GM10847 (cell line): ENCODE results near the gene BCR.

ENCODE experiments used
- POLR2A ChIP-seq: IDR thresholded peaks from 2 replicates; pipeline ENCODE4 v1.6.1; 2011; ENCODE audit not compliant: insufficient read length; ENCODE audit errors: extremely low read depth

BCR gene

DNA sequence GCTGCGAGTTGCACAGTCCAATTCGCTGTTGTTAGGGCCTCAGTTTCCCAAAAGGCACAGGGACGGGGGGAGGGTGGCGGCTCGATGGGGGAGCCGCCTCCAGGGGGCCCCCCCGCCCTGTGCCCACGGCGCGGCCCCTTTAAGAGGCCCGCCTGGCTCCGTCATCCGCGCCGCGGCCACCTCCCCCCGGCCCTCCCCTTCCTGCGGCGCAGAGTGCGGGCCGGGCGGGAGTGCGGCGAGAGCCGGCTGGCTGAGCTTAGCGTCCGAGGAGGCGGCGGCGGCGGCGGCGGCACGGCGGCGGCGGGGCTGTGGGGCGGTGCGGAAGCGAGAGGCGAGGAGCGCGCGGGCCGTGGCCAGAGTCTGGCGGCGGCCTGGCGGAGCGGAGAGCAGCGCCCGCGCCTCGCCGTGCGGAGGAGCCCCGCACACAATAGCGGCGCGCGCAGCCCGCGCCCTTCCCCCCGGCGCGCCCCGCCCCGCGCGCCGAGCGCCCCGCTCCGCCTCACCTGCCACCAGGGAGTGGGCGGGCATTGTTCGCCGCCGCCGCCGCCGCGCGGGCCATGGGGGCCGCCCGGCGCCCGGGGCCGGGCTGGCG is at the start of gene BCR:
BCR (plus strand) TSS at position 209 of the 592 bp plus-strand sequence. CDS start 452 bp downstream, outside the sequence.
- TF ChIP-seq POLR2A: no peak

DNA sequence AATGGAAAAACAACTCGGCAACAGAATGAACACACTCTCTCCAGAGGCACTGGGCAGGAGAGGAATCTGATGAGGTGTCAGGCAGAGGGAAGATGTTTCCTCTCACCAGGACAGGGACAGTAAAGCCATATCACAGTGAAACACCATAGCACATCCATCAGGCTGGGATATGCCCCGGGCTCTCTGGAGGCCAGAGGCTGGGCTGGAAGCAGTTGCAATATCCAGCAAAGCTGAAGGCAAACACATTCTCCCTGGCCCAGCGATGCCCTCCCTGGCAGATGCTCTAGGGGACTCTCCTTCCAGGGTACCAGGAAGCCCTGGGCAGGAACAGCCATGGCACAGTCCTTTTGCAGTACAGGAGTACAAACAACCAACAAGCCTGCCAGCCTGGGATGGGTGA is 49.6 kb upstream of the BCR start:
- no peak for TF ChIP-seq POLR2A

DNA sequence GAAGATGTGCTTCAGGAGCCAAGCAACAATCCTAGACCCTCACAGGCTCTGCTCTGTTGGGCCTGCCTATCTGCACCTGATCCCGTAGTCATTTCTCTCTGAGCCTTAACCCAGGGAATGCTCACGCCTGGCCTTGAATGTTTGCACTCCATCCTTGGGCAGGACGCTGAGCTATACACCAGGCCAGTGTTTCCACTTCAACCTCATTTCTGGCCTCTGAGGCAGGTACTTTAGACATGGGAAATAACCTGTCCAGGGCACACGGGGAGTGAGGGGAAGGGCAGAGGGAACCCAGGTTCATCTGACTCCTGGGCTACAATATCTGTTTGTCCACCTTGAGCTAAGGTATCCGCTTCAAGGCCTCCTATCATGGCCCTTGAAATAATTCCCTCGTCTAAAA is 48.4 kb upstream of the BCR start:
- TF ChIP-seq POLR2A: no peak

DNA sequence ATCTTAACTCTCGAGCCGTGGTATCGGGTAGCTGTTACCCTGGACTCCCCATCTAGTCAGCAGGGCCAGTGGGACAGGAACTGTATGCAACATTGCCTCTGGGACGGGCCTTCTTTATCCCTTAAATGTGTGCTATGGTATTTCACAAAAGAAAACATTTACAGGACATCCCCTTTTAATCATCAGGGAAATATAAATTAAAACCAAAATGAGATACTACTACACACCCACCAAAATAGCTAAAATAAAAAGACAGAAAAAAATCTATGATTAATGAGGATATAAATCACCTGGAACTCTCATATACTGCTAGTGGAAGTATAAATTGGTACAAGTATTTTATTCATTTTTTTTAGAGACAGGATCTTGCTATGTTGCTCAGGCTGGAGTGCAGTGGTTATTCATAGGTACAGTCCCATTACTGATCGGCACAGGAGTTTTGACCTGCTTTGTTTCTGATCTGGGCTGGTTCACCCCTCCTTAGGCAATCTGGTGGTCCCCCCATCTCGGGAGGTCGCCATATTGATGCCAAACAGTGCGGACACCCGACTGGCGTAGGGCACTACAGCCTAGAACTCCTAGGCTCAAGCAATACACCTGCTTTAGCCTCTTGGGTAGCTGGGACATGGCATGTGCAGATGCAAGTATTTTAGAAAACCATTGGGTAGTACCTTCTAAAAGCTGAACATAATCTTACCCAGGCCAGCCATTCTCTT is 47.8 kb upstream of the BCR start:
- TF ChIP-seq POLR2A: no peak

DNA sequence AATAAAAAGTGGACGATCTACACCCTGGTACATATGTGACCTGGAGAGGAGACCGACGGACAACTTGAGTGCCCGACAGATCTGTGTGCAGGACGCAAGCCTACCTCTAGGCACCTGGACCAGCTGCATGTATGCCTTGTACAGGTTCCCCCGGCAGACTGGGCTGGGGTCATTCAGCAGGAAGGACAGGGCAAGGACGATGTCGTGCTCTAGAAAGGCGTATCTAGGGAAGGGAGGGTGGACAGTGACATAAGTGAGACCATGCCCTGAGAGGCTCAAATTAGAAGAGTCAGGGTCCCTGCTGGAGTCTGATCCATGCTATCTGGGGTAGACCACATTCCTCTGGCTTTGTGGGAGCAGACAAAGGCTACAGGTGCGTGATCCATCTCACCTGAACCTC is 46.4 kb upstream of the BCR start:
- no peak for TF ChIP-seq POLR2A

DNA sequence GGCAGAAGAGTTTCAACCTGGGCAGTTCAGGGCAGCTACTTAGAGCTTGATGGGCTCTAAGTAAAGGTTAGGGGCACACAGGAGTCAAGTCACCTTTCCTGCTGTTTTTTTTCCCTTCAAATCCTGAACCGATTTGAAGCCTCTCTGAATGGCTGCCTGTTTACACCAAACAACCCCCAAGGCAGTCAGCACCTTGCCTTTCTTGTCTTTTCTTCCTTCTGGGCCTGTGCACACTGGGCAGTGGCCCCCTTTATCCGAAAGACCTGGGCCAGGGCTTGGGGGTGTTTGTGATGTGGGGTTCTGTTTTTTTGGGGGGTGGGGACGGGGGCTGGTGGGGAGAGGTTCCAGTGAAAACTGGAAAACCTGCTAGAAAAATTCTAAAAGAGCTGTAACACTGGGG is 42.8 kb upstream of the BCR start:
- no peak for TF ChIP-seq POLR2A

DNA sequence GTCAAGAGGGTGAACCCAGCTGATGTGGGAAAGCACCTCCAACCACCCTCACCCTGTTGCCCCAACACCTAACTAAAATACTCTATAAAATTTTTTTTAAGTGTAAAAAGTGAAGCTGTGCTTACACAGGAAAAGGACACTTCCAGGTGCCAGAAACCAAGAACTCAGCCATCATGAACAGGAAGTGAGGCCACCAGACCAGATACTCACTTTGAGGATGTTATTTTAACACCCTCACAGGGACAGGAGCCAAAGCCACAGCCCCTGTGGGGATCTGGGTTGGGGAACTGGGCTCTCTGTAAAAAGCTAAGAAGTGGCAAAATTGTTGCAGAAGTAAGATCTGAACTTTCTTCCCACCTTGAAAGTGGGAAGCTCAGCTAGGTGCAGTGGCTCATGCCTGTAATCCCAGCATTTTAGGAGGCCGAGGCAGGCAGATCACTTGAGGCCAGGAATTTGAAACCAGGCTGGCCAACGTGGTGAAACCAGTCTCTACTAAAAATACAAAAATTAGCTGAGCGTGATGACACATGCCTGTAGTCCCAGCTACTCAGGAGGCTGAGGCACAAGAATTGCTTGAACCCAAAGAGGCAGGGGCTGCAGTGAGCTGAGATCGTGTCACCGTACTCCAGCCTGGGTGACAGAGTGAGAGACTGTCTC is 42.3 kb upstream of the BCR start:
- no peak for TF ChIP-seq POLR2A

DNA sequence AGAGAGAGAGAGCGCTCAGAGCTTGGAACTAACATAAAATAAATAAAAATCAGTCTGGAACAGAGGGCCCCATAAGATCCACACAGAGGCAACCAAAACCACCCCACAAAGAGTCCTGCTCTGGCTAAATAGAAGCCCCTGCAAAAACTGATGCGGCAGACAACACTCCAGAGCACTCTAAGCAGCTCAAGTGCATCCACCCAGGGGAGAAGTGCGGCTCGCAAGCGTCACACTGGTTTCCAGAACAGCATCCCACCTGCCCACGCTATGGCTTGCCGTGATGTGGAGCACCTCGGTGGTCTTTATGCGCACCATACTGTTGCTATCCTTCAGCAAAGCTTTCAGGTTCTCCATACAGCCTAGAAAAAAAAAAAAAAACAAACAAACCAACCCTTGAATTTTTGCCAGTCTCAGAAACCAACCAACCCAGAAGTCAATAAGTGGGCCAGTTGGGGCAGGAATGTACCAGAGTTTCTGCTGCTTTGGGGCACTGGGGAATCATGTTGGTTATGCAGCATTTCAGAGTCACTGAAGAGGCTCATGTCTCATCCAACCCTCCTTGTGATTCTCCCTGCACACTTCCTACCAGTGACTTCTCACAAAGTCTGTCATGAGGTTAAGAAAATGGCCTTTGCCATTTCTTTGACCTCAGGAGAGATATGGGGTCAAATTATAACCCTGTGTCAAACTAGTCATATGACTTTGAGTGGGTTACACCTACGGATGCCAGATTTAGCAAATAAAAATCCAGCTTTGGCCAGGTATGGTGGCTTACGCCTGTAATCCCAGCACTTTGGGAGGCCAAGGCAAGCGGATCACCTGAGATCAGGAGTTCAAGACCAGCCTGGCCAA is 41.5 kb upstream of the BCR start:
- no peak for TF ChIP-seq POLR2A

DNA sequence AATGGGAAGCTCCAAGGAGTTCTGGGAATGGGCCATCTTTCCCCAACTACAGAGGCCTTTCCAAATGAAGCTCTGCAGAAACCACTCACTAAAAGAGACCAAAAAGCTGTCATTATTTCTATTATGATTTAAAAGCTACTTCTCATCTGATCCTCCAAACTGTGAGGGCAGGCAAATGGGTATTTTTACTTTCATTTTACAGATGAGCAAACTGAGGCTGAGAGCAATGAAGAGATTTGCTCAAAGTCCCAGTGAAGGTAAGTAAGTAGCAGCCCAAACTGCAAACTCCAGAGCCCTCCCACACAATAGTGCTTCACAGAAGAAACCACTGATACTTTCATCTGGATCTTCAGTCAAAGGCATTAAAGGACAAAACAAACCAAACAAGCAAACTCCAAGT is 39.9 kb upstream of the BCR start:
- no peak for TF ChIP-seq POLR2A

DNA sequence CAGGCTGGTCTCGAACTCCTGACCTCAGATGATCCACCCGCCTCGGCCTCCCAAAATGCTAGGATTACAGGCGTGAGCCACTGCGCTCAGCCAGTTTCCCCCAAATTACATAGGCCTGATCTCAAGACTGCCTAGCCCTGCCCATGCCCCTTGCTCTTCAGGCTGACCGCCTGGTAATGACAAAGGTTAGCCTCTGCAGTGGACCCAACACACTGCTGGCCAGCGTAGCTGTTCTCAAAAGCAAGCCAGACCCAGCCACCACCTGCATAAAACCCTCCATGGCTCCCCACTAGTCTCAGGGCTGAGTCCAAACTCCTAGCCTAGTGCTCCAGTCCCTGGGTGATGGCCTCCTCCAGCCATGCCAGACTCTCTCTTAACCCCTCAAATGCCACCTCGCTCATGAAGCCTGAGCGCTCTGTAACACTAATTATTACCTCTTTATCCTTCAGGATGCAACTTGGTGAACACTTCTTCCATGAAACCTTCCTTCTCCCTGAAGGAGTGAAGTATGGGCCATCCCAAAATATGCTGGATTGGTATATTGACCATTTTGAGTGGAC is 37.7 kb upstream of the BCR start:
- TF ChIP-seq POLR2A: no peak

DNA sequence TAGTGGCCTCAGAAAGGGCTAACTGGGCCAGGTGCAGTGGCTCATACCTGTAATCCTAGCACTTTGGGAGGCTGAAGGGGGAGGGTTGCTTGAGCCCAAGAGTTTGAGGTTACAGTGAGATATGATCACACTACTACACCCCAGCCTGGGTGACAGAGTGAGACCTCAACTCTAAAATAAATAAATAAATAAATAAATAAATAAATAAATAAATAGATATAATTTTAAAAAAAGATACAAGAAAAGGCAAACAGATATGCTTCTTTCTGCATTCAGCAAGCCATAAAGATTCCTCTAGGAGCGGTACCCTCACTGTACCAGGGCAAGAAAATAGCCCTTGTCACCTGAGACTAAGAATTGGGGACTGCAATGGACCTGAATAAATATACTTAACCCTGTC is 37.2 kb upstream of the BCR start:
- no peak for TF ChIP-seq POLR2A

DNA sequence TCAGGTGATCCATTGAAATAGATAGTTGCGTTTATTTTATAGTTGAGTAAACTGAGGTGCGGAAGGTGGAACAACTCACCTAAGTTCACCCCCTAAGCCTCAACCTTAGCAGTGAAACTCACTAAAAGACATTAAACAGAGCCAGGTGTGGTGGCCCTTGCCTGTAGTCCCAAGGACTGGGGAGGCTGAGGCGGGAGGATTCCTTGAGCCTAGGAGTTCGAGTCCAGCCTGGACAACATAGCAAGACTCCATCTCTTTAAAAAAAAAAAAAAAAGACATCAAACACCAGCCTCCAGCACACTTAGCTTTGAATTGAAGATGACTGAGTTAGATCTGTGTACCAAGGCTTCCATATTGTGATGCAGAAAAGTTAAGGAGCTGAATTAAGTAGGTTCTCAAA is 35.9 kb upstream of the BCR start:
- TF ChIP-seq POLR2A: no peak

DNA sequence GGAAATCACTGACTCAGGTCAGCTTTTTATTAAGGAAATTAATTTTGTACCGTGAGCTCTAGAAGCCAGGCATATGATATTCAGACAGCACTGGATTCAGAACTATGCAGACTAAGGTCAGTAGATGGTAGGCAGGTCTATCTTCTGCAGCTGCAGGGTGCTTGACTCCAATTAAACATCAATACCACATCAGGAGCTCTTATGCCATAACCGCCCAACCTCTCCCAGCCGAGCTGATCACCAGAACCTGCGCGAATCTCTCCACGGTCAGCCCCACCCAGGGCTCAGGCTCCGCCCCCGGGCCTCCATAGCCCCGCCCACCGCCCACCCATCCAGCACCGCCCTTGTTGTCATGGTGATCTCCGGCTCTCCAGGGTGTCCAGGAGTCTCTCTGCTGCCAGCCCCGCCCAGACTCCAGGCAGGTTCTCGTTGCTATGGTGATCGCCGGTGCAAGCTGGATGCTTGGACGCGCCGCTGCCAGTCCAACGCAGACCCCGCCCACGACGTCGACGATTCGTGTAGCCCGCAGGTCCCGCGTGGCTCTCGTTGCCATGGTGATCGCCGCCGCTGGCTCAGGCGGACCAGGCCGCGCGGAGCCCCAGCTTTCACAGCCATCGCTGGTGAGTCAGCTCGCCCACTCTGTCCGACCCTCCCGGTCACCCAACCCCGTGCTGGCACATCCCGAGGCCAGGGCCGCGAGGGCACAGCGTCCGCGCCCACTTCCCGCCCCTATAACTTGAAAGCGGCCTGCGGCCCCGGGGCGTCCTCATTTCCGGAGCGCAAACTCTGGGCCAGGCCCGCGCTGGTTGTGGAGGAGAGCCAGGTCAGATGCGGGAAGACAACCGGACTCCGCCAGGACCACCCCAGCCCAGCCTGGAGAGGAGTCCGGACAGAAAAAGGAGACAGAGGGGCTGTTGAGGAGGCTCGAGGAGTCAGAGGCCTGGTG is 35.1 kb upstream of the BCR start, which contains the start of gene RAB36:
RAB36 (plus strand) TSS at position 546 of the 946 bp plus-strand sequence. CDS start 1,140 bp downstream, outside the sequence.
- TF ChIP-seq POLR2A: no peak

DNA sequence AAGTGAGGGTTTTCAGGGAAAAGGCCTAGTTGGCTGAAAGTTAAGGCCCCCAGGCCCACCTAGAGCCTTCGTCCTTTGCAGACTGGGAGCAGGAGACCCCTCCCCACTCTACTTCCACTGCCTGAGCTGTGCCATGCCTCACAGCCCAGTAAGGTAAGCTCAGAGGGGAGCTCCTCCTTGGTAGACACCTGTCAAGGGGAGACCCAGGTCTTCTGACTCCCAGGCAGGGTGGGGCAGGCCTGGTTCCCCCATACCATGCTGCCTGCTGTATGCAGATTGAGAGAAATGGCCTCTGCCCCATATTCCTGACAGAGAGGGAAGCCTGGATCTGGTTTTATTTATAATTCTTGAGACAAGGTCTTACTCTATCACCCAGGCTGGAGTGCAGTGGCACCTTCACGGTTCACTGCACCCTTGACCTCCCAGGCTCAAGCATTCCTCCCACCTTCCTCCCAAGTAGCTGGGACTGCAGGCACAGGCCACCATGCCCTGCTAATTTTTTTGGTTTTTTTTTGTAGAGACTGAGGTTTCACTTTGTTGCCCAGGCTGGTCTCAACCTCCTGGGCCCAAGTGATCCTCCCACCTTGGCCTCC is 34.3 kb upstream of the BCR start:
- no peak for TF ChIP-seq POLR2A
